Chondrocyte (in vitro differentiated cells): ENCODE measurements around the gene CNN2. TPM values are rescaled to one million over a fixed set of nuclear protein-coding genes. Genes with fewer than 3 reads are reported as not detected.

Source experiments
- DNase-seq: peaks from one replicate; pipeline ENCODE4 v3.0.0; 2021; ENCODE audit warnings: mixed read lengths, low spot score
- H3K27ac Mint-ChIP-seq: one replicate; pipeline ENCODE4 v1.8.0; 2021; ENCODE audit warnings: mild to moderate bottlenecking, moderate library complexity, mixed read lengths; ENCODE audit not compliant: unreplicated experiment
- H3K27me3 Mint-ChIP-seq: 2 replicates; pipeline ENCODE4 v1.8.0; 2021; ENCODE audit warnings: low read depth, mixed read lengths
- H3K36me3 Mint-ChIP-seq: 2 replicates; pipeline ENCODE4 v1.8.0; 2021; ENCODE audit warnings: low read depth, mixed read lengths
- H3K4me1 Mint-ChIP-seq: 2 replicates; pipeline ENCODE4 v1.8.0; 2021; ENCODE audit warnings: low read depth, mild to moderate bottlenecking, mixed read lengths
- H3K4me3 Mint-ChIP-seq: one replicate; pipeline ENCODE4 v1.8.0; 2021; ENCODE audit warnings: mild to moderate bottlenecking, moderate library complexity, mixed read lengths; ENCODE audit not compliant: unreplicated experiment
- H3K9me3 Mint-ChIP-seq: 2 replicates; pipeline ENCODE4 v1.8.0; 2021; ENCODE audit warnings: low read depth, mixed read lengths
- total RNA-seq: library from RNA; stranded (reverse); gene quantifications from 3 replicates; pipeline ENCODE4 v1.2.1, GENCODE V29; 2021
- TF ChIP-seq, protein P1 (sequence below): fragments of 200-600 bp; sonication (generic); IDR thresholded peaks from 2 replicates; pipeline ENCODE4 v1.5.0; 2021; ENCODE audit warnings: antibody characterized with exemption, mild to moderate bottlenecking, moderate library complexity

CNN2 gene
- total RNA-seq, 1 donor from 2014 or later = 363 TPM

GRCh38 chr19:1063030-1063908 is 36.9 kb downstream of the CNN2 start:
- H3K4me1 Mint-ChIP-seq = peaks cover 3% of the 10 kb centered on the region
- peaks cover 4% of the 10 kb centered on the region for H3K27me3 Mint-ChIP-seq
- TF ChIP-seq, protein P1, sequence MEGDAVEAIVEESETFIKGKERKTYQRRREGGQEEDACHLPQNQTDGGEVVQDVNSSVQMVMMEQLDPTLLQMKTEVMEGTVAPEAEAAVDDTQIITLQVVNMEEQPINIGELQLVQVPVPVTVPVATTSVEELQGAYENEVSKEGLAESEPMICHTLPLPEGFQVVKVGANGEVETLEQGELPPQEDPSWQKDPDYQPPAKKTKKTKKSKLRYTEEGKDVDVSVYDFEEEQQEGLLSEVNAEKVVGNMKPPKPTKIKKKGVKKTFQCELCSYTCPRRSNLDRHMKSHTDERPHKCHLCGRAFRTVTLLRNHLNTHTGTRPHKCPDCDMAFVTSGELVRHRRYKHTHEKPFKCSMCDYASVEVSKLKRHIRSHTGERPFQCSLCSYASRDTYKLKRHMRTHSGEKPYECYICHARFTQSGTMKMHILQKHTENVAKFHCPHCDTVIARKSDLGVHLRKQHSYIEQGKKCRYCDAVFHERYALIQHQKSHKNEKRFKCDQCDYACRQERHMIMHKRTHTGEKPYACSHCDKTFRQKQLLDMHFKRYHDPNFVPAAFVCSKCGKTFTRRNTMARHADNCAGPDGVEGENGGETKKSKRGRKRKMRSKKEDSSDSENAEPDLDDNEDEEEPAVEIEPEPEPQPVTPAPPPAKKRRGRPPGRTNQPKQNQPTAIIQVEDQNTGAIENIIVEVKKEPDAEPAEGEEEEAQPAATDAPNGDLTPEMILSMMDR = no peak
- H3K27ac Mint-ChIP-seq = no peak overlapping the region
- H3K9me3 Mint-ChIP-seq = no peaks in the 10 kb centered on the region
- DNase-seq = peak; percentile 90
- H3K4me3 Mint-ChIP-seq = no peak overlapping the region
- no peaks in the 10 kb centered on the region for H3K36me3 Mint-ChIP-seq

DNA sequence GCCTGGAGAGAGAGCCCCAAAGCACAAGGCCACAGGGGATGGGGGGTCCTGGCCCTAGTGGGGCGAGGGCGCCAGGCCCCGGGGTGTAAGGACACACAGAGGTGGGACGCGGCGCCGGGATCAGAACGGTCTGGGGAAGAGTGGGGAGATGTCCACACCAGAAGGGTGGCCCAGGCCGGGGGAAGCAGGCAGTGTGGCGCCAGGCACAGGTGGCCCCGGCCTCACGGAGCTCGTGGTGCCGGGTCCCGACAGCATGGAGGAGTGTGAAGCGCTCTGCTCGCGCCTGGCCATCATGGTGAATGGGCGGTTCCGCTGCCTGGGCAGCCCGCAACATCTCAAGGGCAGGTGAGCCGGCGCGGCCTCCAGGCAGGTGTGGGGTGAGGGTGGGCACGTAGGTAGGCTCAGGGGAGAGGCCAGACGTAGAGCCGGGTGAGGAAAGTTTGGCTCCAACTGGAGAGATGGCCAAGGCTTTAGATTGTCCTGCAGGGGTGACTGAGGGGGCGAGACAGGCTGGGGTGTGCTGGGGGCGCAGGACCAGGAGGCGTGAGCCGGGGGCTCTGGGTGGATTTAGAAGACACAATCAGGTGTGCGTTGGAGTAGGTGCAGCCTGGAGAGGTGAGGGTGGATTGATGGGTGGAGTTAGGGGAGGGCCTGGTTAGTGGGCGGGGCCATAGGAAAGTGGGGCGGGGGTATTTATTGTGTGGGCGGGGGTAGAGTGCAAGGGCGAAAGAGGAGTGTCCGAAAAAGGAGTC is 37.7 kb downstream of the CNN2 start:
- H3K27me3 Mint-ChIP-seq = peaks cover 10% of the 10 kb centered on the region
- H3K36me3 Mint-ChIP-seq = no peaks in the 10 kb centered on the region
- peaks cover 3% of the 10 kb centered on the region for H3K4me1 Mint-ChIP-seq
- H3K4me3 Mint-ChIP-seq = no peak overlapping the region
- H3K9me3 Mint-ChIP-seq = no peaks in the 10 kb centered on the region
- DNase-seq = no peak
- TF ChIP-seq, protein P1 = no peak
- no peak overlapping the region for H3K27ac Mint-ChIP-seq

DNA sequence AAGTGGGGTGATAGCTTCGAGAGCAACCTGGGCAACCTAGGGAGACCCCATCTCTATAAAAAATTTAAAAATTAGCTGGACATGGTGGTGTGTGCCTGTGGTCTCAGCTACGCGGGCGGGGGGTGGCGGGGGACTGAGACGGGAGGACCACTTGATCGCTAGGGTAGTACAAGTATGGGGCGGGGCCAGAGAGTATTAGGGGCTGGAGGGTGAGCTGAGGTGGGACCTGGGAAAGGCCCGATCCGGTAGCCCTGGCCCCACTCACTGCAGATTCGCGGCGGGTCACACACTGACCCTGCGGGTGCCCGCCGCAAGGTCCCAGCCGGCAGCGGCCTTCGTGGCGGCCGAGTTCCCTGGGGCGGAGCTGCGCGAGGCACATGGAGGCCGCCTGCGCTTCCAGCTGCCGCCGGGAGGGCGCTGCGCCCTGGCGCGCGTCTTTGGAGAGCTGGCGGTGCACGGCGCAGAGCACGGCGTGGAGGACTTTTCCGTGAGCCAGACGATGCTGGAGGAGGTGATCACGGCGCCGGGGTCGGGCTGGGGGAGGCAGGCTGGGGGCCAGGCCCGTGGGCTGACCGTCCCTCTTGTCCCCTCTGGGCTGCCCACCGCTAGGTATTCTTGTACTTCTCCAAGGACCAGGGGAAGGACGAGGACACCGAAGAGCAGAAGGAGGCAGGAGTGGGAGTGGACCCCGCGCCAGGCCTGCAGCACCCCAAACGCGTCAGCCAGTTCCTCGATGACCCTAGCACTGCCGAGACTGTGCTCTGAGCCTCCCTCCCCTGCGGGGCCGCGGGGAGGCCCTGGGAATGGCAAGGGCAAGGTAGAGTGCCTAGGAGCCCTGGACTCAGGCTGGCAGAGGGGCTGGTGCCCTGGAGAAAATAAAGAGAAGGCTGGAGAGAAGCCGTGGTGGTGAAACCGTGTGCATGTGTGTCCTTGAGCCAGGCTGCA is 38.5 kb downstream of the CNN2 start:
- Mint-ChIP-seq H3K27ac (no peak overlapping the region), H3K36me3 (no peaks in the 10 kb centered on the region), H3K4me1 (peaks cover 3% of the 10 kb centered on the region), H3K27me3 (peaks cover 13% of the 10 kb centered on the region), H3K9me3 (no peaks in the 10 kb centered on the region), H3K4me3 (peak overlapping the region; percentile 9)
- DNase-seq = no peak
- TF ChIP-seq, protein P1 = peak; percentile 80

GRCh38 chr19:1065606-1066109 is 39.2 kb downstream of the CNN2 start:
- H3K27ac Mint-ChIP-seq = no peak overlapping the region
- TF ChIP-seq, protein P1 = no peak
- no peaks in the 10 kb centered on the region for H3K36me3 Mint-ChIP-seq
- H3K9me3 Mint-ChIP-seq = no peaks in the 10 kb centered on the region
- DNase-seq = no peak
- H3K27me3 Mint-ChIP-seq = peaks cover 15% of the 10 kb centered on the region
- peaks cover 3% of the 10 kb centered on the region for H3K4me1 Mint-ChIP-seq
- H3K4me3 Mint-ChIP-seq = no peak overlapping the region
